Suprapubic skin (tissue), 4 donors: Measurements from ENCODE around the gene MCF2L2.

Source experiments
- POLR2A ChIP-seq, 2 donors: fragments of 450-650 bp; IDR thresholded peaks; one replicate each; pipeline ENCODE4 v1.6.1; 2017; ENCODE audit warnings: antibody characterized with exemption in 2 of 2, mild to moderate bottlenecking in 2 of 2, moderate library complexity in 2 of 2
- POLR2AphosphoS5 ChIP-seq, 3 donors: sonication (generic); formaldehyde crosslinking; IDR thresholded peaks; one replicate each; pipeline ENCODE4 v1.6.1; 2017; ENCODE audit warnings: antibody characterized with exemption in 3 of 3
- TF ChIP-seq, protein P1 (sequence below), 2 donors: fragments of 200-600 bp in 1 of 2; fragments of 450-650 bp in 1 of 2; sonication (generic) in 1 of 2; IDR thresholded peaks; one replicate each; pipeline ENCODE4 v1.5.1; 2016 to 2019; ENCODE audit warnings: antibody characterized with exemption in 2 of 2, mild to moderate bottlenecking in 1 of 2, moderate library complexity in 1 of 2

DNA sequence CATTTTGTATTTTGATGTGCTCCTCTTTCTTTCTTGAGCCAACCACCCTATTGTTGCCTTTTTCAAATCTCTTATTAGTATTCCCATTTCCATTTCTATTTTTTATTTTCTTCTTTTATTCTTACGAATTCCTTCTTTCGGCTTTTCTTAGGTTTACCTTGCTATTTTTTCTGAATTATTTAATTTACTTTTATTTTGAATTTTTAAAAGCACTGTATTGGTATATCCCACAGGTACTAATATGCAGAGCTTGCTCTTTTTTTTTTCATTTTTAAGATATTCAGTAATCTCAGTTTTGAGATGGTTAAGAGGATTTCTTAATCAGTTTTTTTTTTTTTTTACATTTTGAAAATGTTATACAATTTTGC lies 18.4 kb upstream of the MCF2L2 start:
- TF ChIP-seq POLR2AphosphoS5 (IDR thresholded peaks at IDR 0.05) (no peak), POLR2A (IDR thresholded peaks at IDR 0.05) (no peak)
- TF ChIP-seq, protein P1, sequence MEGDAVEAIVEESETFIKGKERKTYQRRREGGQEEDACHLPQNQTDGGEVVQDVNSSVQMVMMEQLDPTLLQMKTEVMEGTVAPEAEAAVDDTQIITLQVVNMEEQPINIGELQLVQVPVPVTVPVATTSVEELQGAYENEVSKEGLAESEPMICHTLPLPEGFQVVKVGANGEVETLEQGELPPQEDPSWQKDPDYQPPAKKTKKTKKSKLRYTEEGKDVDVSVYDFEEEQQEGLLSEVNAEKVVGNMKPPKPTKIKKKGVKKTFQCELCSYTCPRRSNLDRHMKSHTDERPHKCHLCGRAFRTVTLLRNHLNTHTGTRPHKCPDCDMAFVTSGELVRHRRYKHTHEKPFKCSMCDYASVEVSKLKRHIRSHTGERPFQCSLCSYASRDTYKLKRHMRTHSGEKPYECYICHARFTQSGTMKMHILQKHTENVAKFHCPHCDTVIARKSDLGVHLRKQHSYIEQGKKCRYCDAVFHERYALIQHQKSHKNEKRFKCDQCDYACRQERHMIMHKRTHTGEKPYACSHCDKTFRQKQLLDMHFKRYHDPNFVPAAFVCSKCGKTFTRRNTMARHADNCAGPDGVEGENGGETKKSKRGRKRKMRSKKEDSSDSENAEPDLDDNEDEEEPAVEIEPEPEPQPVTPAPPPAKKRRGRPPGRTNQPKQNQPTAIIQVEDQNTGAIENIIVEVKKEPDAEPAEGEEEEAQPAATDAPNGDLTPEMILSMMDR (IDR thresholded peaks at IDR 0.05) = no peak
